Natural killer cell (primary cell): ENCODE results near the gene SLC12A5. TPM values are rescaled to one million over a fixed set of nuclear protein-coding genes. Genes with fewer than 3 reads are reported as not detected.

Experiments used
- ATAC-seq, 3 donors: fragments of 150-1000 bp in 2 of 3; fragments of 200-7000 bp in 1 of 3; cut with Tn5 transposase; 1 replicate in 1 of 3; 2 replicates in 2 of 3; pipeline ENCODE4 v1.10.0; 2021; ENCODE audit warnings: mild to moderate bottlenecking in 2 of 3, moderate library complexity in 2 of 3
- DNase-seq, 2 donors: peaks; one replicate each; pipeline versions ENCODE4 v3.0.0 to v3.0.0-alpha.2; 2013 to 2021; ENCODE audit warnings: mixed read lengths in 1 of 2
- H3K27ac ChIP-seq: one replicate; pipeline ENCODE4 v1.5.1; 2013; ENCODE audit warnings: mild to moderate bottlenecking, low read length
- H3K27me3 ChIP-seq: one replicate; pipeline ENCODE4 v1.6.1; 2013; ENCODE audit warnings: low read length; ENCODE audit not compliant: control insufficient read depth, insufficient read depth
- H3K36me3 ChIP-seq: one replicate; pipeline ENCODE4 v1.6.1; 2013; ENCODE audit warnings: low read length; ENCODE audit not compliant: control insufficient read depth, insufficient read depth
- H3K4me1 ChIP-seq: one replicate; pipeline ENCODE4 v1.6.1; 2013; ENCODE audit warnings: low read length; ENCODE audit not compliant: control insufficient read depth, insufficient read depth
- H3K4me3 ChIP-seq: one replicate; pipeline ENCODE4 v1.5.1; 2013; ENCODE audit warnings: low read length
- H3K9me3 ChIP-seq: one replicate; pipeline ENCODE4 v1.6.1; 2013; ENCODE audit warnings: low read length; ENCODE audit not compliant: control insufficient read depth, insufficient read depth
- H3K27ac Mint-ChIP-seq, 2 donors: one replicate each; pipeline ENCODE4 v1.8.0; 2022; ENCODE audit warnings: mild to moderate bottlenecking in 2 of 2, mixed read lengths in 2 of 2, moderate library complexity in 1 of 2
- H3K27me3 Mint-ChIP-seq, 2 donors: one replicate each; pipeline ENCODE4 v1.8.0; 2022; ENCODE audit warnings: low read depth in 2 of 2, mixed read lengths in 2 of 2
- H3K36me3 Mint-ChIP-seq: one replicate; pipeline ENCODE4 v1.8.0; 2022; ENCODE audit warnings: mixed read lengths
- H3K4me1 Mint-ChIP-seq, 2 donors: one replicate each; pipeline ENCODE4 v1.8.0; 2022; ENCODE audit warnings: mixed read lengths in 2 of 2
- H3K4me3 Mint-ChIP-seq: one replicate; pipeline ENCODE4 v1.8.0; 2022; ENCODE audit warnings: mild to moderate bottlenecking, moderate library complexity, mixed read lengths
- H3K9me3 Mint-ChIP-seq, 2 donors: one replicate each; pipeline ENCODE4 v1.8.0; 2022; ENCODE audit warnings: mixed read lengths in 2 of 2
- WGBS: methylation state at CpG from one replicate; pipeline ENCODE4 v1.1.7; 2013; ENCODE audit warnings: missing lambda C conversion rate; ENCODE audit not compliant: insufficient coverage; 5-methylcytosine and 5-hydroxymethylcytosine counted together
- intact Hi-C: fragments of 100-400 bp; cut with micrococcal nuclease; formaldehyde crosslinking; loops from one replicate; pipeline ENCODE4 v1.14.2; 2022
- total RNA-seq, 4 donors: library from RNA; stranded (reverse); fragments of 120-200 nt in 1 of 4; gene quantifications; one replicate each; pipeline versions ENCODE4 v1.2.3 to v1.2.4, GENCODE V29; 2013 to 2022
- TF ChIP-seq, protein P1 (sequence below): fragments of 200-600 bp; IDR thresholded peaks from one replicate; pipeline ENCODE4 v1.8.0; 2022; ENCODE audit warnings: antibody characterized with exemption

Gene SLC12A5
- total RNA-seq, 3 donors from 2014 or later (not counting 1 experiment from before 2014, with no cell fraction given): 0.85 TPM; not detected in 2

DNA sequence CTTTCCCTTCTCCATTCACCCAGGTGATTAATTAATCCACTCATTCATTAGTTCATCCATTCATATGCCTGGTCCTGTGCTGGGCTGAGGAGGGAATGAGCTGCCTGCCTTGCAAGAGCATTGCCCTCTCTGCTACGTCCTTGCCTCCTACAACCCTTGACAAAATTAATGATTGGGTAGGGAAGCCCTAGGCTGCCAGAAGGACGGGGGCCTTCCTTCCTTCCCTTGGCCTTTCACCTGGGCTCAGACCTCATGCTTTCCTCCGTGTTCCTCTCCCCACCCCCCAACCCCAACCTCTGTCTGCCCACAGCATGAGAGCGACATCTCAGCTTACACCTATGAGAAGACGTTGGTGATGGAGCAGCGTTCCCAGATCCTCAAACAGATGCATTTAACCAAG lies 25.6 kb downstream of the SLC12A5 start:
- Mint-ChIP-seq H3K27me3 (peaks cover 30 to 44% of the 10 kb centered on the region in 2 donors), H3K4me1 (peaks cover 12 to 16% of the 10 kb centered on the region in 2 donors), H3K4me3 (no peak overlapping the region), H3K9me3 (no peaks in the 10 kb centered on the region), H3K27ac (no peak overlapping the region), H3K36me3 (no peaks in the 10 kb centered on the region)
- Histone ChIP-seq H3K27ac (no peak overlapping the region), H3K36me3 (no peaks in the 10 kb centered on the region), H3K9me3 (no peaks in the 10 kb centered on the region), H3K4me1 (peaks cover 14% of the 10 kb centered on the region), H3K27me3 (peaks cover 10% of the 10 kb centered on the region), H3K4me3 (no peak overlapping the region)
- no peak for DNase-seq
- 53% methylated on average over 6 of the region's 6 CpGs for WGBS
- ATAC-seq: no peak
- intact Hi-C loops: no loop called here
- TF ChIP-seq, protein P1, sequence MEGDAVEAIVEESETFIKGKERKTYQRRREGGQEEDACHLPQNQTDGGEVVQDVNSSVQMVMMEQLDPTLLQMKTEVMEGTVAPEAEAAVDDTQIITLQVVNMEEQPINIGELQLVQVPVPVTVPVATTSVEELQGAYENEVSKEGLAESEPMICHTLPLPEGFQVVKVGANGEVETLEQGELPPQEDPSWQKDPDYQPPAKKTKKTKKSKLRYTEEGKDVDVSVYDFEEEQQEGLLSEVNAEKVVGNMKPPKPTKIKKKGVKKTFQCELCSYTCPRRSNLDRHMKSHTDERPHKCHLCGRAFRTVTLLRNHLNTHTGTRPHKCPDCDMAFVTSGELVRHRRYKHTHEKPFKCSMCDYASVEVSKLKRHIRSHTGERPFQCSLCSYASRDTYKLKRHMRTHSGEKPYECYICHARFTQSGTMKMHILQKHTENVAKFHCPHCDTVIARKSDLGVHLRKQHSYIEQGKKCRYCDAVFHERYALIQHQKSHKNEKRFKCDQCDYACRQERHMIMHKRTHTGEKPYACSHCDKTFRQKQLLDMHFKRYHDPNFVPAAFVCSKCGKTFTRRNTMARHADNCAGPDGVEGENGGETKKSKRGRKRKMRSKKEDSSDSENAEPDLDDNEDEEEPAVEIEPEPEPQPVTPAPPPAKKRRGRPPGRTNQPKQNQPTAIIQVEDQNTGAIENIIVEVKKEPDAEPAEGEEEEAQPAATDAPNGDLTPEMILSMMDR: no peak

DNA sequence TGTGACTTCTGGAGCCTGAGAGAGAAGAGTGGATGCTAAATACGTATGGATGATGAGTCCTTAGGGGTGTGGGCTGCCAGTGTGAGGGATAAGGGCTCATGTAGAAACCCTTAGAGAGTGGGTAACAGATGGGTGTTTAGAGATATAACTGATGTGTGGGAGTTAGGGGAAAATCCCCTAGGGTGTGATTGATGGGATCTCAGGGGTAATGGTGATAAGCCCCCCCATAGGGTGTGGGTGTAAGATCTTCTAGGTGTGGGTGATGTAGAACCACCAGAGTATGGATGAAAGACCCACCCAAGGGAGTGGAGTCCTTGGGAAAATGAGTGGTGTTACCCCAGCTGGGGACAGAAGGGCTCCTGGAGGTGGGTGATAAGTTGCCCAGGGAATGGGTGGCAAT lies 26.3 kb downstream of the SLC12A5 start:
- Histone ChIP-seq H3K27me3 (peaks cover 10% of the 10 kb centered on the region), H3K27ac (no peak overlapping the region), H3K4me1 (peaks cover 17% of the 10 kb centered on the region), H3K36me3 (no peaks in the 10 kb centered on the region), H3K9me3 (no peaks in the 10 kb centered on the region), H3K4me3 (no peak overlapping the region)
- peaks cover 35 to 37% of the 10 kb centered on the region in 2 donors for H3K27me3 Mint-ChIP-seq
- H3K27ac Mint-ChIP-seq: no peak overlapping the region
- no peak for DNase-seq
- peaks cover 18 to 22% of the 10 kb centered on the region in 2 donors for H3K4me1 Mint-ChIP-seq
- no peaks in the 10 kb centered on the region for H3K9me3 Mint-ChIP-seq
- WGBS: 55% methylated on average over 1 of the region's 1 CpG
- ATAC-seq: no peak
- H3K4me3 Mint-ChIP-seq: no peak overlapping the region
- peaks cover 1% of the 10 kb centered on the region for H3K36me3 Mint-ChIP-seq
- TF ChIP-seq, protein P1: no peak
- intact Hi-C loops: no loop called here

GRCh38 chr20:46056027-46056833 lies 27.2 kb downstream of the SLC12A5 start:
- H3K27ac Mint-ChIP-seq: no peak overlapping the region
- no peaks in the 10 kb centered on the region for H3K9me3 ChIP-seq
- 85% methylated on average over 15 of the region's 15 CpGs for WGBS
- ATAC-seq (no peak), DNase-seq (no peak)
- peaks cover 10% of the 10 kb centered on the region for H3K27me3 ChIP-seq
- H3K27me3 Mint-ChIP-seq: peaks cover 32 to 37% of the 10 kb centered on the region in 2 donors
- H3K36me3 ChIP-seq: peaks cover 3% of the 10 kb centered on the region
- no peak overlapping the region for H3K27ac ChIP-seq
- H3K36me3 Mint-ChIP-seq: peaks cover 10% of the 10 kb centered on the region
- H3K4me1 ChIP-seq: peaks cover 27% of the 10 kb centered on the region
- H3K9me3 Mint-ChIP-seq: no peaks in the 10 kb centered on the region
- intact Hi-C loops: no loop called here
- H3K4me3 ChIP-seq: no peak overlapping the region
- TF ChIP-seq, protein P1: no peak
- H3K4me3 Mint-ChIP-seq: no peak overlapping the region
- peaks cover 28 to 31% of the 10 kb centered on the region in 2 donors for H3K4me1 Mint-ChIP-seq
